ENCODE data around the gene ZNF525. TPM values are rescaled to one million over a fixed set of nuclear protein-coding genes. Genes with fewer than 3 reads are reported as not detected.

Gene ZNF525
- total and polyA plus RNA-seq, 2 of the 13 experiments (the other 11 are each of a cell fraction or from before 2014, with no cell fraction given) = 3.4 to 8.7 TPM

GRCh38 chr19:53388904-53389303 lies 23.4 kb downstream of the ZNF525 start (continued):
- TF ChIP-seq, protein P1, sequence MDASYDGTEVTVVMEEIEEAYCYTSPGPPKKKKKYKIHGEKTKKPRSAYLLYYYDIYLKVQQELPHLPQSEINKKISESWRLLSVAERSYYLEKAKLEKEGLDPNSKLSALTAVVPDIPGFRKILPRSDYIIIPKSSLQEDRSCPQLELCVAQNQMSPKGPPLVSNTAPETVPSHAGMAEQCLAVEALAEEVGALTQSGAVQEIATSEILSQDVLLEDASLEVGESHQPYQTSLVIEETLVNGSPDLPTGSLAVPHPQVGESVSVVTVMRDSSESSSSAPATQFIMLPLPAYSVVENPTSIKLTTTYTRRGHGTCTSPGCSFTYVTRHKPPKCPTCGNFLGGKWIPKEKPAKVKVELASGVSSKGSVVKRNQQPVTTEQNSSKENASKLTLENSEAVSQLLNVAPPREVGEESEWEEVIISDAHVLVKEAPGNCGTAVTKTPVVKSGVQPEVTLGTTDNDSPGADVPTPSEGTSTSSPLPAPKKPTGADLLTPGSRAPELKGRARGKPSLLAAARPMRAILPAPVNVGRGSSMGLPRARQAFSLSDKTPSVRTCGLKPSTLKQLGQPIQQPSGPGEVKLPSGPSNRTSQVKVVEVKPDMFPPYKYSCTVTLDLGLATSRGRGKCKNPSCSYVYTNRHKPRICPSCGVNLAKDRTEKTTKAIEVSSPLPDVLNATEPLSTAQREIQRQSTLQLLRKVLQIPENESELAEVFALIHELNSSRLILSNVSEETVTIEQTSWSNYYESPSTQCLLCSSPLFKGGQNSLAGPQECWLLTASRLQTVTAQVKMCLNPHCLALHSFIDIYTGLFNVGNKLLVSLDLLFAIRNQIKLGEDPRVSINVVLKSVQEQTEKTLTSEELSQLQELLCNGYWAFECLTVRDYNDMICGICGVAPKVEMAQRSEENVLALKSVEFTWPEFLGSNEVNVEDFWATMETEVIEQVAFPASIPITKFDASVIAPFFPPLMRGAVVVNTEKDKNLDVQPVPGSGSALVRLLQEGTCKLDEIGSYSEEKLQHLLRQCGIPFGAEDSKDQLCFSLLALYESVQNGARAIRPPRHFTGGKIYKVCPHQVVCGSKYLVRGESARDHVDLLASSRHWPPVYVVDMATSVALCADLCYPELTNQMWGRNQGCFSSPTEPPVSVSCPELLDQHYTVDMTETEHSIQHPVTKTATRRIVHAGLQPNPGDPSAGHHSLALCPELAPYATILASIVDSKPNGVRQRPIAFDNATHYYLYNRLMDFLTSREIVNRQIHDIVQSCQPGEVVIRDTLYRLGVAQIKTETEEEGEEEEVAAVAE (CRISPR knock-in tag; IDR thresholded peaks at IDR 0.05; ENCODE audit: borderline replicate concordance) = no peak
- TF ChIP-seq GTF2F1 (IDR thresholded peaks at IDR 0.05; ENCODE audit: low read length) = no peak
- TF ChIP-seq, protein P2, sequence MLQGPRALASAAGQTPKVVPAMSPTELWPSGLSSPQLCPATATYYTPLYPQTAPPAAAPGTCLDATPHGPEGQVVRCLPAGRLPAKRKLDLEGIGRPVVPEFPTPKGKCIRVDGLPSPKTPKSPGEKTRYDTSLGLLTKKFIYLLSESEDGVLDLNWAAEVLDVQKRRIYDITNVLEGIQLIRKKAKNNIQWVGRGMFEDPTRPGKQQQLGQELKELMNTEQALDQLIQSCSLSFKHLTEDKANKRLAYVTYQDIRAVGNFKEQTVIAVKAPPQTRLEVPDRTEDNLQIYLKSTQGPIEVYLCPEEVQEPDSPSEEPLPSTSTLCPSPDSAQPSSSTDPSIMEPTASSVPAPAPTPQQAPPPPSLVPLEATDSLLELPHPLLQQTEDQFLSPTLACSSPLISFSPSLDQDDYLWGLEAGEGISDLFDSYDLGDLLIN (CRISPR knock-in tag; IDR thresholded peaks at IDR 0.05; ENCODE audit: borderline replicate concordance) = no peak
- TF ChIP-seq ZNF460 (CRISPR knock-in tag; IDR thresholded peaks at IDR 0.05; ENCODE audit: borderline replicate concordance) = no peak
- no peak for TF ChIP-seq FOXM1 (CRISPR knock-in tag; IDR thresholded peaks at IDR 0.05)

- no peak for ATAC-seq
- intact Hi-C loops (cut with micrococcal nuclease; ENCODE audit: unreplicated experiment) (no loop called here), in situ Hi-C loops (cut with HindIII; ENCODE audit: extremely low pct_ligation_motif_present, low pct_unique_long_range_greater_than_20kb) (no loop called here)
- POLR2A ChIA-PET = interaction anchor here (1.7 kb wide), 1 partner anchor 56 kb away, joined by 3 read pairs; the partner anchor contains the start of gene ZNF845
- no TSS peak for BruUV-seq (replicated peaks)
- Histone ChIP-seq H3K79me2 (ENCODE audit: insufficient read depth, low read length) (no peaks in the 10 kb centered on the region), H3K27me3 (ENCODE audit: control insufficient read depth in 1 of 2, insufficient read depth in 2 of 2, low read length in 2 of 2) (no peaks in the 10 kb centered on the region), H3K27ac (ENCODE audit: extremely low read length, insufficient read depth, low read length) (no peak overlapping the region), H3K4me1 (ENCODE audit: insufficient read depth, low read length) (peaks cover 14% of the 10 kb centered on the region; the same call in 1 of the 2 replicates), H4K20me1 (ENCODE audit: insufficient read depth, low read length) (no peaks in the 10 kb centered on the region), H2AFZ (ENCODE audit: low read length) (no peak overlapping the region), H3K4me2 (ENCODE audit: low read depth, low read length) (no peak overlapping the region), H3K9ac (ENCODE audit: insufficient read depth, low read depth, low read length) (no peak overlapping the region), H3K4me3 (replicated peaks in 1 of 3; ENCODE audit: insufficient read depth in 1 of 3, low read depth in 2 of 3, low read length in 3 of 3) (no peak overlapping the region), H3K9me3 (ENCODE audit: low read length) (peaks cover 16% of the 10 kb centered on the region; the same call in 1 of the 2 replicates), H3K36me3 (replicated peaks in 1 of 2; ENCODE audit: control insufficient read depth in 1 of 2, insufficient read depth in 2 of 2, low read length in 2 of 2) (no peaks in the 10 kb centered on the region)
- FAIRE-seq = no peak
- CTCF ChIA-PET (ENCODE audit: low intra/inter-chr PET ratio, low total read pairs) = no interaction called here
- WGBS (ENCODE audit: low lambda C conversion rate) = 75% methylated on average over 8 of the region's 8 CpGs
- DNase-seq (ENCODE audit: low spot score) = no peak
- TF ChIP-seq GATAD2A (CRISPR knock-in tag; IDR thresholded peaks at IDR 0.05) = no peak
- no peak for TF ChIP-seq ZNF124 (CRISPR knock-in tag; IDR thresholded peaks at IDR 0.05)
- no peak for TF ChIP-seq PHF5A (CRISPR knock-in tag; IDR thresholded peaks at IDR 0.05; ENCODE audit: low read depth, unreplicated experiment)
- no peak for TF ChIP-seq HNF4G (IDR thresholded peaks at IDR 0.05; ENCODE audit: borderline replicate concordance, low read depth, low read length)
- TF ChIP-seq HNF4G (CRISPR knock-in tag; IDR thresholded peaks at IDR 0.05; ENCODE audit: borderline replicate concordance, low read depth) = no peak
- TF ChIP-seq, protein P3, sequence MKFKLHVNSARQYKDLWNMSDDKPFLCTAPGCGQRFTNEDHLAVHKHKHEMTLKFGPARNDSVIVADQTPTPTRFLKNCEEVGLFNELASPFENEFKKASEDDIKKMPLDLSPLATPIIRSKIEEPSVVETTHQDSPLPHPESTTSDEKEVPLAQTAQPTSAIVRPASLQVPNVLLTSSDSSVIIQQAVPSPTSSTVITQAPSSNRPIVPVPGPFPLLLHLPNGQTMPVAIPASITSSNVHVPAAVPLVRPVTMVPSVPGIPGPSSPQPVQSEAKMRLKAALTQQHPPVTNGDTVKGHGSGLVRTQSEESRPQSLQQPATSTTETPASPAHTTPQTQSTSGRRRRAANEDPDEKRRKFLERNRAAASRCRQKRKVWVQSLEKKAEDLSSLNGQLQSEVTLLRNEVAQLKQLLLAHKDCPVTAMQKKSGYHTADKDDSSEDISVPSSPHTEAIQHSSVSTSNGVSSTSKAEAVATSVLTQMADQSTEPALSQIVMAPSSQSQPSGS (CRISPR knock-in tag; IDR thresholded peaks at IDR 0.05) = no peak
- TF ChIP-seq ZSCAN22 (CRISPR knock-in tag; IDR thresholded peaks at IDR 0.05) = no peak
- TF ChIP-seq CREM (IDR thresholded peaks at IDR 0.05) = no peak
- no peak for TF ChIP-seq CREM (CRISPR knock-in tag; IDR thresholded peaks at IDR 0.05)
- no peak for TF ChIP-seq ZNF430 (CRISPR knock-in tag; IDR thresholded peaks at IDR 0.05)
- TF ChIP-seq IRF2 (CRISPR knock-in tag; IDR thresholded peaks at IDR 0.05) = no peak
- TF ChIP-seq ZNF788 (CRISPR knock-in tag; IDR thresholded peaks at IDR 0.05; ENCODE audit: borderline replicate concordance) = no peak
- no peak for TF ChIP-seq MATR3 (CRISPR knock-in tag; IDR thresholded peaks at IDR 0.05)
Observed at GRCh38 chr19:53389571-53389970, 24.1 kb downstream of the ZNF525 start.

Measured in HepG2 (cell line).